Stimulated activated CD8-positive, alpha-beta memory T cell treated with anti-CD3 and anti-CD28 coated beads, Interleukin-7, amount 100 ng/mL, for 24 hours (primary cell): ENCODE results near the gene CAMTA1.

Source experiments
- DNase-seq: peaks from one replicate; pipeline ENCODE4 v3.0.0-alpha.2; 2020; ENCODE audit warnings: low read depth

Gene CAMTA1

GRCh38 chr1:6850537-6850936 lies 65.3 kb downstream of the CAMTA1 start:
- DNase-seq, result no peak

- no peak for DNase-seq
These were observed 67.1 kb downstream of the CAMTA1 start for GRCh38 chr1:6852136-6852890.

DNA sequence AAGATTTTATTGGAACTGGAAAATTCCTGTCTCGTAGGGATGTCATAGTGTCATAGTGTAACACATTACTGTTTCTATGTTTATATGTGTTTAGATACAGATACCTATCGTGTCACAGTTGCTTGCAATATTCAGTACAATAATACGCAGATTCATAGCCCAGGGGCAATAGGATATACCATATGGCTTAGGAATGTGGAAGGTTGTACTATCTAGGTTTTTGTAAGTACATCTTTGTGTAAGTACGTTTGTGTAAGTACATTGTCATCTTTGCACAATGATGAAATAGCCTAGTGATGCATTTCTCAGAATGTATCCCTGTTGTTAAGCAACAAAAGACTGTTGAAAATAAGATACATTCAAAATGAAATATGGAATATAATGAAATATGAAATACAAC lies 68.9 kb downstream of the CAMTA1 start:
- no peak for DNase-seq

- DNase-seq, result no peak
These were observed 72.6 kb downstream of the CAMTA1 start for GRCh38 chr1:6857831-6858230.

DNA sequence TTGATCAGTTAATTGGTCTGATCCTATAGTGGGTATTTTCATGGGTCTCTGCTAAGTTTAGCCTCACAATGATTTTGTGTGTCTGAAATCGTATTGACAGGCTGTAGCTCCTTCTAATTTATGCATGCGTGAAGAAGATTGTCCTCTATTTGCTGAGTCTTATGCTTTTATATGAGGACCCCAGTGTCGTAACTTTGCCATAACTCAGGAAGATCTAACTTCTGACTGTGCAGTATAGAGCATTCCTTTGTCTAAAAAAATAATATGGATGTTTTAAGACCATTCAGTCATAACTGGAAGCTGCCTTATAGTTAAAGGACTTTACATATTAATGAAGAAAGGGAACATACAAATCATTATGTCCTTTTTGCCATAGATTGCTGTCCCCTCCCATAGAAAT lies 73.3 kb downstream of the CAMTA1 start:
- DNase-seq, result no peak

- no peak for DNase-seq
These were observed 74.4 kb downstream of the CAMTA1 start for GRCh38 chr1:6859415-6860343.

- no peak for DNase-seq
These were observed 75.1 kb downstream of the CAMTA1 start for GRCh38 chr1:6860401-6860800.

DNA sequence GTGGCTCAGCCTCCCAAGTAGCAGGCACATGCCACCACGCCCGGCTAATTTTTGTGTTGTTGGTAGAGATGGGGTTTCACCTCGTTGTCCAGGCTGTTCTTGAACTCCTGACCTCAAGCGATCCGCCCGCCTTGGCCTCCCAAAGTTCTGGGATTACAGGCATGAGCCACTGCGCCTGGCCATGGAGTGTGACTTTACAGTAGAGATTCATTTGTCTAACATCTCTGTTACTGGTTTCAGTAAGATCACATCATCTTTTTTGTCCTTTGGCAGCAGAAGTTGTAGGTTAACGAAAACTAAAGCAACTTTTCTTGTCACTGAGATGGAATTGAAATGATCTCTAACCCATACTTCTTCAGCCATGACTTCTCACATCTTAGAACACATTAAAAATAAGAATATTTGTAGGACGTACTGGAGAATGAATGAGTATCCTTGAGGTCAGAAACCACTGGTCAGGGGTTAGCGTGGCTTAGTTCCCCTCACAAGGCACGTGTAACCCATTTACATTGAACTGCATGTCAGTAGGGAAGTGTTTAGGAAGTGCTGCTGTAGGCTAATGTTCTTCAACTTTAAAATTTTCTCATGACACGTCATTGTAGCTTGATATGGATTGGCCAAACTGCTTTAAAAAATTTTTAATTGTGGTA lies 75.9 kb downstream of the CAMTA1 start:
- DNase-seq, result no peak

DNA sequence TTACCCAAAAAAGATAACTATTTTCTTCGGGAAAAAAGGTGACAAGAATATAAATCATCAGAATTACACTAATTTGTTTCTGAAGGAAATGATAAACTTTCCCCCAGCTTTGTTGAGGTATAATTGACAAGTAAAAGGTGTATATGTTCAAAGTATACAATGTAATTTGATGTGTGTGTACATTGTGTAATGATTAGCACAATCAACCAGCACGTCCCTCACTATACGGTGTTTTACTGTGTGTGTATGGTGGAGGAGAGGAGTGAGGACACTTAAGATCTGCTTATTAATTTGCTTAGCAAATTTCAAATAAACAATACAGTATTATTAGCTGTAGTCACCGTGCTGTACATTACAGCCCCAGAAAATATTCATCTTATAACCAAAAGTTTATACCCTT lies 77.7 kb downstream of the CAMTA1 start:
- DNase-seq, result no peak

GRCh38 chr1:6864166-6864565 lies 78.9 kb downstream of the CAMTA1 start:
- no peak for DNase-seq

DNA sequence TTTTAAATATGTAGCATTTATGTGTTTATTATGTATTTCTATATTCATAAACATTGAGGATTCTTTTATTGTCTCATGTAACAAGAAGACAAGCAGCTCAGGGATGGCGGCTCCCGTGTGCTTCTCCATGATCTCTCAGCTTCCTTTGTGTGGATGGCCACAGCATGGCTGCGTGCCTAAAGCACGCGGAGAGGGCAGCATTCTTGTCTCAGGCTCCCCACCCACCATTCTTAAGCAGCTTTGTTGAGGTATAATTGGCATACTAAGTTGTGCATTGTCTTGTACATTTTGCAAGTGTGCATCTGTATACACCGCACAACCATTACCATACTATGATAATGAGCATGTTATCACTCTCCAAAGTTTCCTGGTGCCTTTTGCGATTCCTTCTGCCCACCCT lies 81.6 kb downstream of the CAMTA1 start:
- DNase-seq, result no peak

GRCh38 chr1:6867321-6867720 lies 82.1 kb downstream of the CAMTA1 start:
- DNase-seq, result no peak

- no peak for DNase-seq
These were observed 82.7 kb downstream of the CAMTA1 start for GRCh38 chr1:6867729-6868659.

- no peak for DNase-seq
These were observed 83.6 kb downstream of the CAMTA1 start for GRCh38 chr1:6868660-6869380.

DNA sequence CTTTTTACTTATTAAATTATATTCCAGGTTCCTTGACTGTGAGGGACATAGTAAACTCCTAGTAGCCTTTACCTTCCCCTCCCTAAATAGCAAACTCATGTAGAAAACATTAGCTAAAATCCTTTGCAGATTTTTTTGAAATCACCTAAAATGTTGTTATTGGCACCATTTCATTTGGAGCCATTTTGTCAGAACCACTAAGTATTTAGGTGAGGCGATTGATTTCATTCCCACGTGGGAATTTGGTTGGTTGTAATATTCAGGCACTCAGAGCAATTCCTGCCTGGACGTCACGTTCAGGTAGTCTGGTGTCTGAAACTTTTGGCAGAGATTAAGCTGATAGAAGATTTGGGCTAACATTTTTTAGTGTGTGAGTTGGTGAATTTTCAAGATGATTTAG lies 84.3 kb downstream of the CAMTA1 start:
- no peak for DNase-seq

DNA sequence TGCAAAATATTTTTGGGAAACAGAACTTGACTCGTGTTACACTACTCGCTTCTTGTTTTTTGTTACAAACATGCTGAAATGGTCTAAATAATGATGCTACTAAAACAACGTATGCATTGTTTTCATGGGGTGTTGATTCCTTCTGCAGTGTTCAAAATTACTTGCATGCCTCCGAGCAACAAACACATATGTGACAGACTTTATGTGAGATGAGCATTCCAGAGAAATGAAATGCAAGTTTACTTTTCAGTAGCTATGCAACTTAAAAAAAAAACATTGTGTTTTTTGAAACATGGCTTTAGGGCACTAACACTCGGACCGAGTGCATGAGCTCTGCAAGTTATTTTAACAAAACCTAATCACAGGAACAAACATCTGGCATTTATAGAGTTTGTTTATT lies 84.8 kb downstream of the CAMTA1 start:
- no peak for DNase-seq

GRCh38 chr1:6870571-6870970 lies 85.3 kb downstream of the CAMTA1 start:
- no peak for DNase-seq

DNA sequence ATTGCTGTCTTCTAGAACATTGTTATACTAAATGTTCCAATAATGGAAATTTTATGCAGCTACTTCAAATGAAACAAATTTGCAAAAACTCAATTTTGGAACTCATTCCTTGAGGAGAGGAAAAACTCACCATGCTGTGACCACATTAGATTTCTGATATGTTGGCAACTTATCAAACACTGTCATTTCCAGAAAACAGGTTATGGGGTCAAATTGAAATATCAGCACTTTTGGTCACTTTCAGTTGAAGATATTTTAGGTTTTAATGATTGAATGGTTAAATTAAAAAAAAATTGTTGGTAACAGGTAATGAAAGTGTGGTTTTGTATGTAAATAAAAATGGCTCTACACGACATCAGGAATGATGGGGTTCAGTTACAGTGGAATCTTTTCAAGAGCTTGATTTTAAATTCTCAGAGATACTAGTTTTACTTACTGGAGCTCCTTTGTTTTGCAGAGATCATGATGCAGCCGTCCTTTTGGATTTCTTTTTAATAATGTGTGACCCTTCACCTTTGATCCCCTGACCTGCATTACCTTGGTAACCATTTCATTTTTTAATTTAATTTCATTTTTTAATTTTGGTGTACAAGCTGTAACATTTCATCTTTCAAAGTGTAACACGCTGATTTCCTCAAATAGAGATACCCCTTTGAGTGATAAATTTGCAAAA lies 86.2 kb downstream of the CAMTA1 start:
- DNase-seq, result no peak

GRCh38 chr1:6872573-6873261 lies 87.5 kb downstream of the CAMTA1 start:
- DNase-seq, result no peak
